Measurements from ENCODE around the gene MRPL51.

DNA sequence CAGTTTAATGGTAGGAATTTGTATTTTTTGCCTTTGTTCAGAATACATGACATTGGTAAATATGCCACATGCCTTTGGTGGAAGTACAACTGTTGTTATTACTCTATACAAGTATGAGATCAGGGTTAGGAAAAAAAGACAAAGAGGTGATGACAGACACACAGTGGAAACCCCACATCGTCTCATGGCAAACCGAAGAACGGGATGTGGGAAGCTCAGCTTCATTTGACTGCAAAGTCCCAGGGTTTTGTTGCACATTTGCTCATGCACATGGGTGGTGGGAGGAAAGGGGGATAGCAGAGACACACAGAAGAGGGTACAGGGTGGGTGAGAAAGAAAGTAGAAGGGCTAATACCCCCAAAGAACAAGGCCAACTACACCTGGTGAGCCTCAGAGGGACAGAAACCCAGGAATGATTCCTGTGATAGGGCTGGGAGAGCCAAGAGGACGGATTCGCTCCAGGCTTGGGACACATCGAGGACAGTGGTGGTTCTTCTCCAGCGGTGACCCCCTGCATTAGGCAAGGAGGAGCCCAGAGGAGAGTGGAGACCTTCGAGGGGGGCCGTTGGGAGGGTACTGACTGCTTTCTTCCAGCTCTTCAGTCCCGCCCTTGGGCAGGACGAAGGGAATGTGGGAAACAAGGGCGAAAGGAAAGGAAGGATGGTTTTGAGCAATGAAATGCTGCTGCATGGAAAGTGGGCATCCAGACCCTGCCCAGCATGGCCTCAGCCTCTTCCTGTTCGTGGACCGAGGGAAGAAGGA is 30.6 kb downstream of the MRPL51 start:
- TF ChIP-seq ZNF174 (CRISPR knock-in tag; IDR thresholded peaks at IDR 0.05) = no peak
- TF ChIP-seq SP1 (CRISPR knock-in tag; IDR thresholded peaks at IDR 0.05) = no peak
- no peak for TF ChIP-seq SOX6 (IDR thresholded peaks at IDR 0.05)
- TF ChIP-seq KDM5B (IDR thresholded peaks at IDR 0.05; ENCODE audit: insufficient replicate concordance, low read depth, low read length) = no peak
- TF ChIP-seq ZBTB1 (CRISPR knock-in tag; IDR thresholded peaks at IDR 0.05; ENCODE audit: borderline replicate concordance, low read depth) = no peak
- no peak for TF ChIP-seq HNRNPUL1 (IDR thresholded peaks at IDR 0.05; ENCODE audit: low read length)
- no peak for TF ChIP-seq BRD4 (IDR thresholded peaks at IDR 0.05)
- TF ChIP-seq RAD21 (CRISPR knock-in tag; conservative IDR thresholded peaks at IDR 0.05 in 1 of 2, IDR thresholded peaks at IDR 0.05 in 1 of 2) = no peak
- no peak for TF ChIP-seq ZNF121 (CRISPR knock-in tag; conservative IDR thresholded peaks at IDR 0.05)
- no peak for TF ChIP-seq CHCHD3 (CRISPR knock-in tag; IDR thresholded peaks at IDR 0.05)
- TF ChIP-seq ARID2 (IDR thresholded peaks at IDR 0.05) = no peak
- TF ChIP-seq ZNF699 (CRISPR knock-in tag; IDR thresholded peaks at IDR 0.05; ENCODE audit: insufficient replicate concordance) = no peak
- TF ChIP-seq, protein P1, sequence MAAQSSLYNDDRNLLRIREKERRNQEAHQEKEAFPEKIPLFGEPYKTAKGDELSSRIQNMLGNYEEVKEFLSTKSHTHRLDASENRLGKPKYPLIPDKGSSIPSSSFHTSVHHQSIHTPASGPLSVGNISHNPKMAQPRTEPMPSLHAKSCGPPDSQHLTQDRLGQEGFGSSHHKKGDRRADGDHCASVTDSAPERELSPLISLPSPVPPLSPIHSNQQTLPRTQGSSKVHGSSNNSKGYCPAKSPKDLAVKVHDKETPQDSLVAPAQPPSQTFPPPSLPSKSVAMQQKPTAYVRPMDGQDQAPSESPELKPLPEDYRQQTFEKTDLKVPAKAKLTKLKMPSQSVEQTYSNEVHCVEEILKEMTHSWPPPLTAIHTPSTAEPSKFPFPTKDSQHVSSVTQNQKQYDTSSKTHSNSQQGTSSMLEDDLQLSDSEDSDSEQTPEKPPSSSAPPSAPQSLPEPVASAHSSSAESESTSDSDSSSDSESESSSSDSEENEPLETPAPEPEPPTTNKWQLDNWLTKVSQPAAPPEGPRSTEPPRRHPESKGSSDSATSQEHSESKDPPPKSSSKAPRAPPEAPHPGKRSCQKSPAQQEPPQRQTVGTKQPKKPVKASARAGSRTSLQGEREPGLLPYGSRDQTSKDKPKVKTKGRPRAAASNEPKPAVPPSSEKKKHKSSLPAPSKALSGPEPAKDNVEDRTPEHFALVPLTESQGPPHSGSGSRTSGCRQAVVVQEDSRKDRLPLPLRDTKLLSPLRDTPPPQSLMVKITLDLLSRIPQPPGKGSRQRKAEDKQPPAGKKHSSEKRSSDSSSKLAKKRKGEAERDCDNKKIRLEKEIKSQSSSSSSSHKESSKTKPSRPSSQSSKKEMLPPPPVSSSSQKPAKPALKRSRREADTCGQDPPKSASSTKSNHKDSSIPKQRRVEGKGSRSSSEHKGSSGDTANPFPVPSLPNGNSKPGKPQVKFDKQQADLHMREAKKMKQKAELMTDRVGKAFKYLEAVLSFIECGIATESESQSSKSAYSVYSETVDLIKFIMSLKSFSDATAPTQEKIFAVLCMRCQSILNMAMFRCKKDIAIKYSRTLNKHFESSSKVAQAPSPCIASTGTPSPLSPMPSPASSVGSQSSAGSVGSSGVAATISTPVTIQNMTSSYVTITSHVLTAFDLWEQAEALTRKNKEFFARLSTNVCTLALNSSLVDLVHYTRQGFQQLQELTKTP (IDR thresholded peaks at IDR 0.05; ENCODE audit: low read depth in 1 of 2, partially characterized antibody in 2 of 2) = no peak
- no peak for TF ChIP-seq MAFF (IDR thresholded peaks at IDR 0.05; ENCODE audit: low read length)
